ENCODE measurements around the gene RSPH1.

The RSPH1 gene

DNA sequence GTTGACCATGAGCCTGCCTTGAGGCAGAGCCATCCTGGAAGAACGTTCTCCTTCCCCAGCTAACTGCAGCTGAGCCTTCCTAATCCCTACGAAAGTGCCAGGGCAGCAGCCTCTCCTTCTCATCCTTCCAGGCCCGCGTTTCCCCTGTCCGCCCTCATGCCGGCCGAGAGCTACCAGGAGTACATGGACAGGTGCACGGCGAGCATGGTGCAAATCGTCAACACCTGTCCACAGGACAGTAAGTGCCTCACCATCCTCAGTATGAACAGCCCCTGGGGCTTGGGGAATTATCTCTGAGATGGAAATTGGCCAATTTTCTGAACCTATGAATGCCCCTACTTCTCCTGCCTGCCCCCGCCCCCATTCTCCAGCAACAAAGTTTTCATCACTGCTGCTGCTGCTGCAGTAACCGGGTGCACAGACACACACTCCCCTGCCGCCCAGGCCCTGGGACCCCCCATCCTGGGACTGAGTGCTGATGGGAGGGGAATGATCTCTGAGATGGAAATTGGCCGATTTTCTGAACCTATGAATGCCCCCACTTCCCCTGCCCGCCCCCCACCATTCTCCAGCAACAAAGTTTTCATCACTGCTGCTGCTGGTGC is 52.7 kb downstream of the RSPH1 start:
- no peak for DNase-seq

DNA sequence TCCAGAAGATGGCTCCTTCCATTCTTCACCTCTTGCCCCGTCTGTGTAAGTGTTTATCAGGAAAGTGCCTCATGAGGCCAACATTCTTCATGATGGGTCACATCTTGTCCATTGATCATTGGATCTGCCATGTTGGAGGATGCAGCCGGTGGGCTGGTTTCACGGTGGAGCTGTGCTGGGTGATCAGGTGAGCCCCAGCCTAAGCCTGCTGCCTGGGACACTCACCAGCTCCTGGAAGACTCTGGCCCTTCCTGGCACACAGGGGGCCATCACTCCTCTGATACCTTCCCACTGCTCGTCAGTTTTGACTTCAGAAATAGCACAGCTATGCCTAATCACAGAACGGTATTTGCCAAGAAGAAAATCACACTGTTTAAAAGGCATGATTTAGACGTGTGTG is 54.1 kb downstream of the RSPH1 start:
- DNase-seq, result no peak

- DNase-seq, result no peak
Measured at GRCh38 chr21:42440187-42440792, 55.7 kb downstream of the RSPH1 start.

DNA sequence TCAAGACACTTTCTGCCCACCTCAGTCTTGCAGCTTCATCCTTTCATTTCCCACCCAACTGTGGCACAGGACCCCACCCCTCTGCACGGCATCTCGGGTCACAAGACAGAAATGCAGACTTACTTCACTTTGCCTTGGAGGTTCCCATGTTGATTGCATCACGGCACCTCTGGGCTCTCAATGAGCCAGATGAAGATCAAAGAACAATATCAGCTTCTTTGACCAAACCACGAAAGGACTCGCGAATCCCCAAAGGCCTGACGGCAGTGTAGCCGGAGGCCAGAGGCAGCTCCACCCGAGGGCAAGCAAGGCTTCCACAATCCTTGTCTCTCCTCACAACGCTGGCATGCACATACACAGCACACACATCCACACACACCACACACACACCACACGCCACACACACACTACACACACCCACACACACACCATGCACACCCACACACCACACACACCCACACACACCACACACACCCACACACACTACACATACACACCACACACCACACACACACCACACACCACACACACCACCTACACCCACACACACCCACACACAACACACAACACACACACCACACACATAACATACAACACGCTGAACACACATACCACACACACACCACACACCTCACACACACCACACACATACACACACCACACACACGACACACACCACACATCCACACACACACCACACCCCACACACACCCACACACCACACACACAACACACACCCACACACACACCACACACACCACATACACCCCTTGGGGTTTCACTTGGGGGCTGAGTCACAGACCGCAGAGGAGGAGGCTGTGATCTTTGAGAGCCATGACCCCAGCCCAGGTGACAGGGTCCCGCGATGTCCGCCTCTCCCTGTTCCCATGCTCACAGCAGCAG is 56.5 kb downstream of the RSPH1 start:
- peak; percentile 25 for DNase-seq

- DNase-seq, result no peak
Measured at GRCh38 chr21:42438316-42439205, 57.5 kb downstream of the RSPH1 start.

GRCh38 chr21:42437786-42438185 is 58.2 kb downstream of the RSPH1 start:
- DNase-seq, result no peak

DNA sequence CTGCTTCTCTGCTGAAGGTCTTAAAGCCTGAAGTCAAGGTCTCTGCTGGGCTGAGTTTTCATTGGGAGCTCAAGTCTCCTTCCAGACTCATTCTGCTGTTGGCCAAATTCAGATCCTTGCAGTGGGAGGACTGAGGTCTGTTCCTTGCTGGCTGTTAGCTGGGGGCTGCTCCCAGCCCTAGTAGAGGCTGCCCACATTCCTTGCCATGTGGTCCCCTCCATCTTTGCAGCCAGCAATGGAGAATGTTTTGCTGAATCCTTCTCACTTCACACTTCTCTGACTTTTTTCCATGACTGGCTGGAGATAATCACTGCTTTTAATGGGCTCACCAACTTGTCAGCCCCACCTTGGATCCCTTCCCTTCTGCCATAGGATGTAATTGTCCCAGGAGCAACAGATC is 59.1 kb downstream of the RSPH1 start:
- no peak for DNase-seq

DNA sequence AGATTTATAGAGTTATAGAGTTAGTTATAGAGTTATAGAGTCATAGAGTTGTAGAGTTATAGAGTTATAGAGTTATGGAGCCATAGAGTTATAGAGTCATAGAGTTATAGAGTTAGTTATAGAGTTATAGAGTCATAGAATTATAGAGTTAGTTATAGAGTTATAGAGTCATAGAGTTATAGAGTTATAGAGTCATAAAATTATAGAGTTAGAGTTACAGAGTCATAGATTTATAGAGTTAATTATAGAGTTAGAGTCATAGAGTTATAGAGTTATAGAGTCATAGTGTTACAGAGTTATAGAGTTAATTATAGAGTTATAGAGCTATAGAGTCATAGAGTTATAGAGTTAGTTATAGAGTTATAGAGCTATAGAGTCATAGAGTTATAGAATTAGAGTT is 60.2 kb downstream of the RSPH1 start:
- DNase-seq, result no peak

GRCh38 chr21:42435401-42435800 is 60.6 kb downstream of the RSPH1 start:
- DNase-seq, result no peak

- DNase-seq, result no peak
Measured at GRCh38 chr21:42434884-42435283, 61.1 kb downstream of the RSPH1 start.

DNA sequence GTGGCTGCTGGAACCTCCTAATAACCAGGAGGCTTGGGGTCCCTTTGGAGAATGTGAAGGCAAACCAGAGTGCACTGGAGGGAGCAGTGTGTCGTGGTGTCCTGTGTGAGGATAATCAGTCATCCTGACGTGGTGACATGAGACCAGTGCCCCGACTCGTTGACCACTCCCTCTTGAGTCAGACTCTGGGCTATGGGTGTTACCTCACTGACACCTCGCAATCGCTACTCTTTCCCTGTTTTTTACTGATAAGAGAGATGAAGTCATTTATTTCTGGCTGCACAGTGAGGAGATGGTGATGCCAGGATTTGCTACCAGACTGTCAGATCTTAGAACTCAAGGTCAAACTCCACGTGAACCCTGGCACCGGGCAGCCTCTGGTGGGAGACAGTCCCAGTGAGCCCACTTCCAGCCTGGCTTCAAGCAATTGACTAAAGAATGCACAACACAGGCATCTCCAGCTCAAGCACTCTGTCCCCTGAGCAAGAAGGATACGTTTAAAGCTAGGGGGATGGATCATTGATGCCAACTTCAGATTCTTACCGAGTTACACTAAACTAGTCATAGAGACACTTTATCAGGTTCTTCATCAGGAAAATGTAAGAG is 62.0 kb downstream of the RSPH1 start:
- DNase-seq, result no peak

DNA sequence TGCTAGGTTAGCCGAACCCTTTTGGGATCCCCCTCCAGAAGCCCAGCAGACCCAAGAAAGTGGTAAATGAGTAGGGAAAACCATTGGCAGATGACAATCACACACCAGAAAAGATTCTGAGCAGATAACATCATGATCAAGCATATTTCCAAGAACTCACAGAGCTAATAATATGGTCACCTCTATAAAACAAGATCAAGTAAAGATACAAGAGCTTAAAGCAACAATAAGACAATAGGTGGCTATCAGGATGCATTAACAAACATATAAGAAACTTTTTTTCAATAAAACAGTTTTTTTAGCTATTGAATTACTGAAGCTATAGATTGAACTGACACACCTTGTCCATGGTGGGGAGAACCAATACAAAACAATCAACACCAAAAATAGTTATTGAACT is 63.3 kb downstream of the RSPH1 start:
- no peak for DNase-seq

GRCh38 chr21:42431196-42431595 is 64.8 kb downstream of the RSPH1 start:
- no peak for DNase-seq

GRCh38 chr21:42430521-42430920 is 65.5 kb downstream of the RSPH1 start:
- DNase-seq, result no peak

DNA sequence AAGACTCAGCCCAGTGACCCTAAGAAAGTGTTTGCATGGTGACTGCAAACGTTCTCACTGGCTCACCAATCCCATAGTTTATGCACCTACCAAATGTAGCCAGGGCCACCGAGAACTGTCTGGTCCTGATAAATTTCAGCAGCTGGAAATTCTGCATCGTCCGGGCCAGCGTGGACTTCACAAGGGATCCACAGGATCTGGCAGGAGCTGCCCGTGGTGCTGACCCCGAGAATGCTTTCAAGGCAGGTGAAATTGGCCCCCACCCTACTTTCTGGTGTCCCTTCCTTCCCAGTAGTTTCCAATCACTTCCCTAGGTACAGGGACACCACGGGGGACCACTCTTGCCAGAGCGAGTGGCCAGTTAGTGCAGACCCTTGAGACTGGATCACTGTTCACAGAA is 66.2 kb downstream of the RSPH1 start:
- no peak for DNase-seq

DNA sequence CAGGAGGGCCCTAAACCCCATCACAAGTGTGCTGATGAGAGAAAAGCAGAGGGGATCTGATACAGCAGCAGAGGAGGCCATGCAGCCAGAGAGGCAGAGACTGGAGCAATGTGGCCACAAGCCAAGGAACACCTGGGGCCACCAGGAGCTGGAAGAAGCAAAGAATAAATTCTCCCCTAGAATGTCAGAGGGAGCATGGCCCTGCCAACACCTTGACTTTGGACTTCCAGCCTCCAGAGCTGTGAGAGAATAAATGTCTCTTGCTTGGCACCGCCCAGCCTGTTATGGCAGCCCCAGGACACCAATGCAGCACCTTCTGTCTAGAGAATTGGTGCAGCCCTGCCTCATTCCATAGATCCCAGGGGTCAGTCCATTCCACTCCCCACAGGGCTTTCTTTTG is 67.0 kb downstream of the RSPH1 start:
- DNase-seq, result no peak

- DNase-seq, result no peak
Measured at GRCh38 chr21:42427809-42428419, 68.1 kb downstream of the RSPH1 start.

DNA sequence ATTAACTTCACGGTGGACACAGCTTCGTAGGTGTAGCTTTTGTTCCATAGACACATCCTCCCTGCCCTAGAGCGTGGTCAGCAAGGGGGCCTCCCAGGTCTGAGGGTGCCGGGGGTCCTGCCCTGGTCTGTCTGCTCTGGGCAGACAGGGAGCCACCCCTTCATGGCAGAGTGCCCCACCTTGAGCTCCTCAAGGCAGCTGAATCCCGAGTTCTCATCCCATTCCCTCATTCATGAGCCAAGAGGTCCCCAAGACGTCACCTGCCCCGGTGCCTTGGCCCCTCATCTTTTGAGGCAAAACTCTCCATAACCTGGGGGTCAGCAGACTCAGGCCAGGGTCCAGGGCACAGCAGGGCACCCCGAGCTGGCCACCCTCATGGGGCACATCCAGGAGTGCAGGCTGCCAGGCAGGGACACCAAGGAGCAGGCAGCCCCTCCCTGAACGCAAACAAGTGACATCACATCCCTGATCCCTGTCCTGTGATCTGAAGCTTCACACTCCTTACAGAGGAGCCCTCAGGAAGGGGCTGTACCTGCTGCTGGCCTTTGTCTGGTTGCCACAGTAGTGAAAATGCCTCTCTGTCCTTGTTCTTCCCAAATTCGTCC is 69.0 kb downstream of the RSPH1 start:
- no peak for DNase-seq

- DNase-seq, result no peak
Measured at GRCh38 chr21:42426424-42426823, 69.6 kb downstream of the RSPH1 start.

- peak; percentile 44 for DNase-seq
Measured at GRCh38 chr21:42425591-42425990, 70.4 kb downstream of the RSPH1 start.

- DNase-seq, result peak; percentile 57
Measured at GRCh38 chr21:42424914-42425541, 71.0 kb downstream of the RSPH1 start.
